ENCODE data around the gene MIF.

MIF gene

GRCh38 chr22:23893945-23894709 lies at the start of gene MIF:
MIF (plus strand) TSS chr22:23894383; CDS start chr22:23894475, 92 bp downstream.
- no peak for FAIRE-seq
- peak; percentile 97 for DNase-seq (ENCODE audit: insufficient read length, low spot score)
- TF ChIP-seq, protein P1, sequence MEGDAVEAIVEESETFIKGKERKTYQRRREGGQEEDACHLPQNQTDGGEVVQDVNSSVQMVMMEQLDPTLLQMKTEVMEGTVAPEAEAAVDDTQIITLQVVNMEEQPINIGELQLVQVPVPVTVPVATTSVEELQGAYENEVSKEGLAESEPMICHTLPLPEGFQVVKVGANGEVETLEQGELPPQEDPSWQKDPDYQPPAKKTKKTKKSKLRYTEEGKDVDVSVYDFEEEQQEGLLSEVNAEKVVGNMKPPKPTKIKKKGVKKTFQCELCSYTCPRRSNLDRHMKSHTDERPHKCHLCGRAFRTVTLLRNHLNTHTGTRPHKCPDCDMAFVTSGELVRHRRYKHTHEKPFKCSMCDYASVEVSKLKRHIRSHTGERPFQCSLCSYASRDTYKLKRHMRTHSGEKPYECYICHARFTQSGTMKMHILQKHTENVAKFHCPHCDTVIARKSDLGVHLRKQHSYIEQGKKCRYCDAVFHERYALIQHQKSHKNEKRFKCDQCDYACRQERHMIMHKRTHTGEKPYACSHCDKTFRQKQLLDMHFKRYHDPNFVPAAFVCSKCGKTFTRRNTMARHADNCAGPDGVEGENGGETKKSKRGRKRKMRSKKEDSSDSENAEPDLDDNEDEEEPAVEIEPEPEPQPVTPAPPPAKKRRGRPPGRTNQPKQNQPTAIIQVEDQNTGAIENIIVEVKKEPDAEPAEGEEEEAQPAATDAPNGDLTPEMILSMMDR (IDR thresholded peaks at IDR 0.05; ENCODE audit: insufficient read depth, missing control alignments), result peak; percentile 60

- DNase-seq (ENCODE audit: insufficient read length, low spot score) (no peak), FAIRE-seq (no peak)
- TF ChIP-seq, protein P1 (IDR thresholded peaks at IDR 0.05; ENCODE audit: insufficient read depth, missing control alignments), result no peak
These were observed 49.4 kb upstream of the MIF start for GRCh38 chr22:23844739-23845202.

GRCh38 chr22:23845265-23846080 lies 48.7 kb upstream of the MIF start:
- FAIRE-seq (no peak), DNase-seq (ENCODE audit: insufficient read length, low spot score) (no peak)
- TF ChIP-seq, protein P1 (IDR thresholded peaks at IDR 0.05; ENCODE audit: insufficient read depth, missing control alignments), result no peak

DNA sequence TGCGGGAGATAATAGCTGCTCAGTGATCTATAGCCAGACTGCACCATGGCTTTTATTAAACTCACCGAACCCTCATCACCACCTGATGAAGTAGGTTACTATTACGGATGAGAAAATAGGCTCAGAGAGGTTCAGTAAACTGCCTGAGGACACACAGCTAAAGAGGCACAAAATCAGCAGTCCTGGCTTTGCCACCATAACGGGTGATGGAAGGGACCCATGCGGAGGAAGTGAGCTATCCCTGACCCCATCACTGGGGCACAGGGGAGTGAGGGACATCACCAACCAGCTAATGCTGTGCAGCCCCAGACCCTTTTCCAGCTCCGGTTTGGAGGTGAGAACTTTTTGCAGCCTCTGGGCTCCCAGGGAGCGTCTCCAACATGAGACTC lies 48.1 kb upstream of the MIF start:
- TF ChIP-seq, protein P1 (IDR thresholded peaks at IDR 0.05; ENCODE audit: insufficient read depth, missing control alignments), result no peak
- DNase-seq (ENCODE audit: insufficient read length, low spot score), result no peak
- no peak for FAIRE-seq

GRCh38 chr22:23847310-23847920 lies 46.8 kb upstream of the MIF start:
- DNase-seq (ENCODE audit: insufficient read length, low spot score) (no peak), FAIRE-seq (no peak)
- TF ChIP-seq, protein P1 (IDR thresholded peaks at IDR 0.05; ENCODE audit: insufficient read depth, missing control alignments), result no peak

GRCh38 chr22:23847991-23848864 lies 46.0 kb upstream of the MIF start:
- FAIRE-seq, result no peak
- TF ChIP-seq, protein P1 (IDR thresholded peaks at IDR 0.05; ENCODE audit: insufficient read depth, missing control alignments), result no peak
- DNase-seq (ENCODE audit: insufficient read length, low spot score), result no peak

All from D721Med (cell line).